Liver (tissue), 3 donors: ENCODE results near the gene OSBPL1A.

Experiments used
- EGR1 ChIP-seq, 2 donors: IDR thresholded peaks; 2 replicates each; pipeline ENCODE4 v1.6.1; 2016 to 2018; ENCODE audit warnings: antibody characterized with exemption in 2 of 2, low read depth in 2 of 2
- GABPA ChIP-seq, 2 donors: IDR thresholded peaks in 1 of 2; conservative IDR thresholded peaks in 1 of 2; 2 replicates each; pipeline ENCODE4 v1.6.1; 2016; ENCODE audit warnings: antibody characterized with exemption in 2 of 2, mild to moderate bottlenecking in 1 of 2, moderate library complexity in 1 of 2
- HNF4G ChIP-seq: IDR thresholded peaks from 2 replicates; pipeline ENCODE4 v1.6.1; 2016; ENCODE audit warnings: antibody characterized with exemption
- JUND ChIP-seq, 2 donors: IDR thresholded peaks; 2 replicates each; pipeline ENCODE4 v1.6.1; 2016; ENCODE audit warnings: antibody characterized with exemption in 2 of 2
- RAD21 ChIP-seq, 2 donors: IDR thresholded peaks; 2 replicates each; pipeline ENCODE4 v1.6.1; 2016; ENCODE audit warnings: antibody characterized with exemption in 2 of 2, mild to moderate bottlenecking in 2 of 2
- SP1 ChIP-seq: IDR thresholded peaks from 2 replicates; pipeline ENCODE4 v1.6.1; 2018; ENCODE audit warnings: antibody characterized with exemption, mild to moderate bottlenecking
- TAF1 ChIP-seq: conservative IDR thresholded peaks from 2 replicates; pipeline ENCODE4 v1.6.1; 2016; ENCODE audit warnings: antibody characterized with exemption, mild to moderate bottlenecking
- YY1 ChIP-seq: IDR thresholded peaks from 2 replicates; pipeline ENCODE4 v1.6.1; 2016; ENCODE audit warnings: antibody characterized with exemption, mild to moderate bottlenecking
- TF ChIP-seq, protein P1 (sequence below): IDR thresholded peaks from 2 replicates; pipeline ENCODE4 v1.6.1; 2016; ENCODE audit warnings: antibody characterized with exemption
- TF ChIP-seq, protein P2 (sequence below): fragments of 150-350 bp; IDR thresholded peaks from 2 replicates; pipeline ENCODE4 v1.5.1; 2017; ENCODE audit warnings: improper control_type of control experiment, low read depth, low read length; ENCODE audit not compliant: missing input control
- TF ChIP-seq, protein P3 (sequence below): IDR thresholded peaks from 2 replicates; pipeline ENCODE4 v1.6.1; 2016; ENCODE audit warnings: antibody characterized with exemption
- TF ChIP-seq, protein P4 (sequence below): IDR thresholded peaks from 2 replicates; pipeline ENCODE4 v1.6.1; 2016; ENCODE audit warnings: antibody characterized with exemption
- TF ChIP-seq, protein P5 (sequence below): IDR thresholded peaks from 2 replicates; pipeline ENCODE4 v1.6.1; 2016; ENCODE audit warnings: antibody characterized with exemption, mild to moderate bottlenecking
- donor health status: healthy.
- donor health status: healthy.

DNA sequence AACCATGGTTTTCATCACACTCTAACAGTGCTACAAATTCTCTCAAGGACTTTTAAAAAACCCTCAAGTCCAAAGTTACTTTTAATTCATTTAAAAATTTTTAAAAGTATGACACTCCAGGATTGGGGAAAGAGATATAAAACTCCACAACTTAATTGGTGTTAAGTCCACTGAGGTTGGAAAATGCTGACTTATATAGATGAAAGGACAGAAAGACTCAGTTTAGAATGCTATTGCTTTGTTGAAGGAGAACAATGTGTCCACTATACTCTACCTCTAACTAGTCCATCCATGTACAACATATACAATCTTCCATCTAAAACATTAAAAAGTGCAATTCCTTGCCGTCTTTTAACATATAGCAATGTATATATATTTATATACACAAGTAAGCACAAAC is 217.6 kb downstream of the OSBPL1A start:
- TF ChIP-seq TAF1 (no peak), JUND (IDR thresholded peaks at IDR 0.05) (no peak), SP1 (no peak), GABPA (IDR thresholded peaks at IDR 0.05 in 1 of 2, conservative IDR thresholded peaks at IDR 0.05 in 1 of 2) (no peak), YY1 (no peak), EGR1 (IDR thresholded peaks at IDR 0.05; ENCODE audit: low read depth in 2 of 2) (no peak), HNF4G (no peak), RAD21 (IDR thresholded peaks at IDR 0.05) (no peak)
- TF ChIP-seq, protein P1, sequence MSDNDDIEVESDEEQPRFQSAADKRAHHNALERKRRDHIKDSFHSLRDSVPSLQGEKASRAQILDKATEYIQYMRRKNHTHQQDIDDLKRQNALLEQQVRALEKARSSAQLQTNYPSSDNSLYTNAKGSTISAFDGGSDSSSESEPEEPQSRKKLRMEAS: no peak
- TF ChIP-seq, protein P2, sequence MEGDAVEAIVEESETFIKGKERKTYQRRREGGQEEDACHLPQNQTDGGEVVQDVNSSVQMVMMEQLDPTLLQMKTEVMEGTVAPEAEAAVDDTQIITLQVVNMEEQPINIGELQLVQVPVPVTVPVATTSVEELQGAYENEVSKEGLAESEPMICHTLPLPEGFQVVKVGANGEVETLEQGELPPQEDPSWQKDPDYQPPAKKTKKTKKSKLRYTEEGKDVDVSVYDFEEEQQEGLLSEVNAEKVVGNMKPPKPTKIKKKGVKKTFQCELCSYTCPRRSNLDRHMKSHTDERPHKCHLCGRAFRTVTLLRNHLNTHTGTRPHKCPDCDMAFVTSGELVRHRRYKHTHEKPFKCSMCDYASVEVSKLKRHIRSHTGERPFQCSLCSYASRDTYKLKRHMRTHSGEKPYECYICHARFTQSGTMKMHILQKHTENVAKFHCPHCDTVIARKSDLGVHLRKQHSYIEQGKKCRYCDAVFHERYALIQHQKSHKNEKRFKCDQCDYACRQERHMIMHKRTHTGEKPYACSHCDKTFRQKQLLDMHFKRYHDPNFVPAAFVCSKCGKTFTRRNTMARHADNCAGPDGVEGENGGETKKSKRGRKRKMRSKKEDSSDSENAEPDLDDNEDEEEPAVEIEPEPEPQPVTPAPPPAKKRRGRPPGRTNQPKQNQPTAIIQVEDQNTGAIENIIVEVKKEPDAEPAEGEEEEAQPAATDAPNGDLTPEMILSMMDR: no peak
- TF ChIP-seq, protein P3, sequence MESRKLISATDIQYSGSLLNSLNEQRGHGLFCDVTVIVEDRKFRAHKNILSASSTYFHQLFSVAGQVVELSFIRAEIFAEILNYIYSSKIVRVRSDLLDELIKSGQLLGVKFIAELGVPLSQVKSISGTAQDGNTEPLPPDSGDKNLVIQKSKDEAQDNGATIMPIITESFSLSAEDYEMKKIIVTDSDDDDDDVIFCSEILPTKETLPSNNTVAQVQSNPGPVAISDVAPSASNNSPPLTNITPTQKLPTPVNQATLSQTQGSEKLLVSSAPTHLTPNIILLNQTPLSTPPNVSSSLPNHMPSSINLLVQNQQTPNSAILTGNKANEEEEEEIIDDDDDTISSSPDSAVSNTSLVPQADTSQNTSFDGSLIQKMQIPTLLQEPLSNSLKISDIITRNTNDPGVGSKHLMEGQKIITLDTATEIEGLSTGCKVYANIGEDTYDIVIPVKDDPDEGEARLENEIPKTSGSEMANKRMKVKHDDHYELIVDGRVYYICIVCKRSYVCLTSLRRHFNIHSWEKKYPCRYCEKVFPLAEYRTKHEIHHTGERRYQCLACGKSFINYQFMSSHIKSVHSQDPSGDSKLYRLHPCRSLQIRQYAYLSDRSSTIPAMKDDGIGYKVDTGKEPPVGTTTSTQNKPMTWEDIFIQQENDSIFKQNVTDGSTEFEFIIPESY: no peak
- TF ChIP-seq, protein P4, sequence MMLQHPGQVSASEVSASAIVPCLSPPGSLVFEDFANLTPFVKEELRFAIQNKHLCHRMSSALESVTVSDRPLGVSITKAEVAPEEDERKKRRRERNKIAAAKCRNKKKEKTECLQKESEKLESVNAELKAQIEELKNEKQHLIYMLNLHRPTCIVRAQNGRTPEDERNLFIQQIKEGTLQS: no peak
- TF ChIP-seq, protein P5, sequence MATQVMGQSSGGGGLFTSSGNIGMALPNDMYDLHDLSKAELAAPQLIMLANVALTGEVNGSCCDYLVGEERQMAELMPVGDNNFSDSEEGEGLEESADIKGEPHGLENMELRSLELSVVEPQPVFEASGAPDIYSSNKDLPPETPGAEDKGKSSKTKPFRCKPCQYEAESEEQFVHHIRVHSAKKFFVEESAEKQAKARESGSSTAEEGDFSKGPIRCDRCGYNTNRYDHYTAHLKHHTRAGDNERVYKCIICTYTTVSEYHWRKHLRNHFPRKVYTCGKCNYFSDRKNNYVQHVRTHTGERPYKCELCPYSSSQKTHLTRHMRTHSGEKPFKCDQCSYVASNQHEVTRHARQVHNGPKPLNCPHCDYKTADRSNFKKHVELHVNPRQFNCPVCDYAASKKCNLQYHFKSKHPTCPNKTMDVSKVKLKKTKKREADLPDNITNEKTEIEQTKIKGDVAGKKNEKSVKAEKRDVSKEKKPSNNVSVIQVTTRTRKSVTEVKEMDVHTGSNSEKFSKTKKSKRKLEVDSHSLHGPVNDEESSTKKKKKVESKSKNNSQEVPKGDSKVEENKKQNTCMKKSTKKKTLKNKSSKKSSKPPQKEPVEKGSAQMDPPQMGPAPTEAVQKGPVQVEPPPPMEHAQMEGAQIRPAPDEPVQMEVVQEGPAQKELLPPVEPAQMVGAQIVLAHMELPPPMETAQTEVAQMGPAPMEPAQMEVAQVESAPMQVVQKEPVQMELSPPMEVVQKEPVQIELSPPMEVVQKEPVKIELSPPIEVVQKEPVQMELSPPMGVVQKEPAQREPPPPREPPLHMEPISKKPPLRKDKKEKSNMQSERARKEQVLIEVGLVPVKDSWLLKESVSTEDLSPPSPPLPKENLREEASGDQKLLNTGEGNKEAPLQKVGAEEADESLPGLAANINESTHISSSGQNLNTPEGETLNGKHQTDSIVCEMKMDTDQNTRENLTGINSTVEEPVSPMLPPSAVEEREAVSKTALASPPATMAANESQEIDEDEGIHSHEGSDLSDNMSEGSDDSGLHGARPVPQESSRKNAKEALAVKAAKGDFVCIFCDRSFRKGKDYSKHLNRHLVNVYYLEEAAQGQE: no peak
